ENCODE measurements around the gene GRIA3.
"Not testable (repeated sequence)": the region's sequence is repeated elsewhere in the genome, so short reads cannot be mapped to it uniquely, and the experiment has no call there.

DNA sequence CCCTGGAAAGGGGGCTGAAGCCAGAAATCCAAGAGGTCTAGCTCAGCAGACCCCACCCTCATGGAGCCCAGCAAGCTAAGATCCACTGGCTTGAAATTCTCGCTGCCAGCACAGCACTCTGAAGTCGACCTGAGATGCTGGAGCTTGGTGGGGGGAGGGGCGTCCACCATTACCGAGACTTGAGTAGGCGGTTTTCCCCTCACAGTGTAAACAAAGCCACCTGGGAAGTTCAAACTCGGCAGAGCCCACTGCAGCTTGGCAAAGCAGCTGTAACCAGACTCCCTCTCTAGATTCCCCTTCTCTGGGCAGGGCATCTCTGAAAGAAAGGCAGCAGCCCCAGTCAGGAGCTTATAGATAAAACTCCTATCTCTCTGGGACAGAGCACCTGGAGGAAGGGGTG is 99.3 kb downstream of the GRIA3 start:
- TF ChIP-seq, protein P1, sequence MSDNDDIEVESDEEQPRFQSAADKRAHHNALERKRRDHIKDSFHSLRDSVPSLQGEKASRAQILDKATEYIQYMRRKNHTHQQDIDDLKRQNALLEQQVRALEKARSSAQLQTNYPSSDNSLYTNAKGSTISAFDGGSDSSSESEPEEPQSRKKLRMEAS (IDR thresholded peaks at IDR 0.05; ENCODE audit: low read depth, low read length): not testable (repeated sequence)
- TF ChIP-seq, protein P2, sequence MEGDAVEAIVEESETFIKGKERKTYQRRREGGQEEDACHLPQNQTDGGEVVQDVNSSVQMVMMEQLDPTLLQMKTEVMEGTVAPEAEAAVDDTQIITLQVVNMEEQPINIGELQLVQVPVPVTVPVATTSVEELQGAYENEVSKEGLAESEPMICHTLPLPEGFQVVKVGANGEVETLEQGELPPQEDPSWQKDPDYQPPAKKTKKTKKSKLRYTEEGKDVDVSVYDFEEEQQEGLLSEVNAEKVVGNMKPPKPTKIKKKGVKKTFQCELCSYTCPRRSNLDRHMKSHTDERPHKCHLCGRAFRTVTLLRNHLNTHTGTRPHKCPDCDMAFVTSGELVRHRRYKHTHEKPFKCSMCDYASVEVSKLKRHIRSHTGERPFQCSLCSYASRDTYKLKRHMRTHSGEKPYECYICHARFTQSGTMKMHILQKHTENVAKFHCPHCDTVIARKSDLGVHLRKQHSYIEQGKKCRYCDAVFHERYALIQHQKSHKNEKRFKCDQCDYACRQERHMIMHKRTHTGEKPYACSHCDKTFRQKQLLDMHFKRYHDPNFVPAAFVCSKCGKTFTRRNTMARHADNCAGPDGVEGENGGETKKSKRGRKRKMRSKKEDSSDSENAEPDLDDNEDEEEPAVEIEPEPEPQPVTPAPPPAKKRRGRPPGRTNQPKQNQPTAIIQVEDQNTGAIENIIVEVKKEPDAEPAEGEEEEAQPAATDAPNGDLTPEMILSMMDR (IDR thresholded peaks at IDR 0.05; ENCODE audit: low read depth, low read length): not testable (repeated sequence)

Measured in NB4 (cell line).